Mesenchymal stem cell (in vitro differentiated cells and primary cell): ENCODE measurements around the gene KRT71.
A peak's percentile ranks its signal among the peaks of the same experiment; 100 is the strongest.

Experiments
- DNase-seq: peaks from one replicate; pipeline ENCODE4 v3.0.0-alpha.2; 2013
- H2AFZ ChIP-seq: one replicate; pipeline ENCODE4 v1.6.1; 2013; ENCODE audit warnings: low read depth, mild to moderate bottlenecking, control low read depth, inconsistent platforms, low read length, moderate library complexity
- H2AK5ac ChIP-seq: 2 replicates; pipeline ENCODE4 v1.6.1; 2013; ENCODE audit warnings: low read length, moderate library complexity, mild to moderate bottlenecking, inconsistent platforms; ENCODE audit not compliant: severe bottlenecking
- H2BK120ac ChIP-seq: one replicate; pipeline ENCODE4 v1.6.1; 2013; ENCODE audit warnings: low read depth, mild to moderate bottlenecking, inconsistent platforms, low read length, moderate library complexity
- H2BK12ac ChIP-seq, 2 experiments: one replicate each; pipeline ENCODE4 v1.6.1; 2013; ENCODE audit warnings: inconsistent platforms in 2 of 2, low read length in 2 of 2, mild to moderate bottlenecking in 2 of 2, moderate library complexity in 2 of 2, control low read depth in 1 of 2
- H2BK15ac ChIP-seq: one replicate; pipeline ENCODE4 v1.6.1; 2013; ENCODE audit warnings: mild to moderate bottlenecking, low read depth, inconsistent platforms; ENCODE audit not compliant: poor library complexity, severe bottlenecking
- H2BK5ac ChIP-seq: 2 replicates; pipeline ENCODE4 v1.6.1; 2013; ENCODE audit warnings: low read depth, mild to moderate bottlenecking, low read length, control low read depth, inconsistent platforms; ENCODE audit not compliant: poor library complexity, severe bottlenecking
- H3K14ac ChIP-seq, 2 experiments: one replicate each; pipeline ENCODE4 v1.6.1; 2013; ENCODE audit warnings: inconsistent platforms in 2 of 2, low read length in 2 of 2, control low read depth in 1 of 2, mild to moderate bottlenecking in 1 of 2, moderate library complexity in 1 of 2
- H3K18ac ChIP-seq, 2 experiments: one replicate each; pipeline ENCODE4 v1.6.1; 2013; ENCODE audit warnings: inconsistent platforms in 2 of 2, low read length in 2 of 2, control low read depth in 1 of 2, low read depth in 1 of 2, mild to moderate bottlenecking in 1 of 2
- H3K23ac ChIP-seq, 2 experiments: one replicate each; pipeline ENCODE4 v1.6.1; 2013; ENCODE audit warnings: inconsistent platforms in 2 of 2, low read length in 2 of 2, mild to moderate bottlenecking in 2 of 2, moderate library complexity in 2 of 2, control low read depth in 1 of 2
- H3K27ac ChIP-seq: 2 replicates; pipeline ENCODE4 v1.5.1; 2013; ENCODE audit warnings: mild to moderate bottlenecking, moderate library complexity, low read length, control low read depth, inconsistent platforms; ENCODE audit not compliant: poor library complexity, severe bottlenecking
- H3K27me3 ChIP-seq, 2 experiments: 2 replicates each; pipeline versions ENCODE4 v1.6.1 to v1.7.0; 2013; ENCODE audit warnings: low read length in 2 of 2, mild to moderate bottlenecking in 2 of 2, moderate library complexity in 2 of 2, control low read depth in 1 of 2, inconsistent platforms in 1 of 2; ENCODE audit not compliant: control insufficient read depth in 1 of 2, insufficient read depth in 1 of 2
- H3K36me3 ChIP-seq, 2 experiments: 2 replicates each; pipeline versions ENCODE4 v1.6.1 to v1.7.0; 2013; ENCODE audit warnings: low read length in 2 of 2, control low read depth in 1 of 2, inconsistent platforms in 1 of 2, low read depth in 1 of 2, mild to moderate bottlenecking in 1 of 2; ENCODE audit not compliant: insufficient read depth in 2 of 2, control insufficient read depth in 1 of 2
- H3K4ac ChIP-seq, 2 experiments: one replicate each; pipeline ENCODE4 v1.6.1; 2013; ENCODE audit warnings: inconsistent platforms in 2 of 2, low read length in 2 of 2, mild to moderate bottlenecking in 2 of 2, moderate library complexity in 2 of 2, control low read depth in 1 of 2, low read depth in 1 of 2
- H3K4me1 ChIP-seq: 2 replicates; pipeline ENCODE4 v1.6.1; 2013; ENCODE audit warnings: low read depth, low read length, control low read depth; ENCODE audit not compliant: control insufficient read depth, insufficient read depth
- H3K4me2 ChIP-seq: 2 replicates; pipeline ENCODE4 v1.6.1; 2013; ENCODE audit warnings: low read length, mild to moderate bottlenecking, inconsistent platforms; ENCODE audit not compliant: poor library complexity, severe bottlenecking
- H3K4me3 ChIP-seq, 2 experiments: 2 replicates each; pipeline versions ENCODE4 v1.5.1 to v1.7.0; 2013; ENCODE audit warnings: low read length in 2 of 2, mild to moderate bottlenecking in 2 of 2, control low read depth in 1 of 2, low read depth in 1 of 2; ENCODE audit not compliant: insufficient read depth in 1 of 2
- H3K79me1 ChIP-seq: replicated peaks from 2 replicates; pipeline ENCODE4 v1.6.1; 2013; ENCODE audit warnings: mild to moderate bottlenecking, control low read depth, low read length, inconsistent platforms; ENCODE audit not compliant: poor library complexity, severe bottlenecking
- H3K9ac ChIP-seq: 2 replicates; pipeline ENCODE4 v1.7.0; 2013; ENCODE audit warnings: mild to moderate bottlenecking, low read length, moderate library complexity
- H3K9me3 ChIP-seq: 2 replicates; pipeline ENCODE4 v1.7.0; 2013; ENCODE audit warnings: mild to moderate bottlenecking, low read length; ENCODE audit not compliant: control insufficient read depth
- H4K8ac ChIP-seq: one replicate; pipeline ENCODE4 v1.6.1; 2013; ENCODE audit warnings: inconsistent platforms, mild to moderate bottlenecking, low read length, moderate library complexity
- H4K91ac ChIP-seq: one replicate; pipeline ENCODE4 v1.6.1; 2013; ENCODE audit warnings: mild to moderate bottlenecking, low read length, inconsistent platforms
- WGBS: methylation state at CpG from one replicate; pipeline ENCODE4 v1.1.7; 2013; ENCODE audit warnings: mixed read lengths; 5-methylcytosine and 5-hydroxymethylcytosine counted together

Gene KRT71

DNA sequence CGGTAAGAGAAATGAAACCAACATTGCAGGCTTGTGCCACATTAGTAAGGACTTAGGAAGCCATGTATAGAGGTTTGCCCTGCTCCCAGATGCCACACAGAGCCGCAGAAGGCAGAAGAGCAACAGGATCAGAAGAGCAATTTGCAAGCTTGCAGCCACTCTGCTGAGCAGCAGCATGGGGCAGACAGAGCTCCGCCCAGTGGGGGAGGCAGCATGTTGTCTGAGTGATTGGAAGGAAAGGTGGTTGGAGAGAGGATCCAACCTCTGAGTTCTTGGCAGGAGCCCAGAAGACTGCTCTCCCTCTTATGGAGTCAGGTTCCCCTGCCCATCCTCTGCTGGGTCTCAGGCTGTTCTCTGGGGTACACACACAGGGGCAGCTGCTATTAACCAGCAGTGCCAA, 57.6 kb downstream of the KRT71 start:
- WGBS = 24% methylated on average over 3 of the region's 3 CpGs
- Histone ChIP-seq H3K4ac (no peak overlapping the region), H2BK15ac (no peak overlapping the region)

DNA sequence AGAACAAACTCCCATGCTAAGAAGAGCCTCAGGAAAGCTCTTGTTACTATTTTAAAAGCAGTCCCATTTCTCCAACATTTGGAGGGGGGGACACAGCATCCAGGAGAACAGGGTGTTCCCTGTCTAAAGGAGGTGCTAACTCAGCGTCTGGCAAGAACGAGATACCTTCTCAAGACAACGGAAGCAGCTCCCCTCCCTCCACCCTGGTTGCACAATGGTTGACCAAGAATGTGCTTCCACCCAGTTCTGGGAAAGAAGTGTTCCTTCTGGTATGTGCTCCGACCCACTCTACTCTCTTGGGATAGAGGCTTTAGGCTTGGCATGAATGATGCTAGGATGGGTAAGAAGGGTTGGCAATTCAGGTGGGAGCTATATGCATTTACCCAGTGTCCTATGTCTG, 58.4 kb downstream of the KRT71 start:
- H3K23ac ChIP-seq = no peak overlapping the region
- no peak overlapping the region for H2BK120ac ChIP-seq
- no peaks in the 10 kb centered on the region for H3K79me1 ChIP-seq
- no peak overlapping the region for H2BK12ac ChIP-seq
- H2AK5ac ChIP-seq = no peak overlapping the region
- no peak overlapping the region for H4K8ac ChIP-seq
- H3K4ac ChIP-seq = no peak overlapping the region
- no peak overlapping the region for H2BK15ac ChIP-seq
- no peak overlapping the region for H2AFZ ChIP-seq
- WGBS = 67% methylated on average over 4 of the region's 4 CpGs
- DNase-seq = no peak
- no peaks in the 10 kb centered on the region for H3K36me3 ChIP-seq
- peaks cover 25 to 64% of the 10 kb centered on the region in 2 experiments for H3K27me3 ChIP-seq
- no peak overlapping the region for H3K18ac ChIP-seq
- H3K4me1 ChIP-seq = peaks cover 2% of the 10 kb centered on the region
- no peak overlapping the region for H3K9ac ChIP-seq
- no peak overlapping the region for H3K4me2 ChIP-seq
- H3K9me3 ChIP-seq = no peaks in the 10 kb centered on the region
- H4K91ac ChIP-seq = no peak overlapping the region
- no peak overlapping the region for H3K4me3 ChIP-seq
- no peak overlapping the region for H2BK5ac ChIP-seq
- no peak overlapping the region for H3K14ac ChIP-seq
- no peak overlapping the region for H3K27ac ChIP-seq

More for the DNA sequence above, 57.6 kb downstream of the KRT71 start:
- Histone ChIP-seq H3K4me3 (no peak overlapping the region), H3K4me1 (peaks cover 2% of the 10 kb centered on the region), H3K23ac (no peak overlapping the region), H3K14ac (peak overlapping the region in 1 of 2 experiments; percentile 11), H2AFZ (no peak overlapping the region), H4K91ac (no peak overlapping the region), H3K9ac (no peak overlapping the region), H2BK120ac (no peak overlapping the region), H3K4me2 (no peak overlapping the region), H3K18ac (no peak overlapping the region), H3K9me3 (no peaks in the 10 kb centered on the region), H3K79me1 (no peaks in the 10 kb centered on the region), H2AK5ac (no peak overlapping the region), H4K8ac (no peak overlapping the region), H3K27ac (no peak overlapping the region), H2BK12ac (no peak overlapping the region), H2BK5ac (no peak overlapping the region), H3K36me3 (no peaks in the 10 kb centered on the region), H3K27me3 (peaks cover 25 to 55% of the 10 kb centered on the region in 2 experiments)
- no peak for DNase-seq

DNA sequence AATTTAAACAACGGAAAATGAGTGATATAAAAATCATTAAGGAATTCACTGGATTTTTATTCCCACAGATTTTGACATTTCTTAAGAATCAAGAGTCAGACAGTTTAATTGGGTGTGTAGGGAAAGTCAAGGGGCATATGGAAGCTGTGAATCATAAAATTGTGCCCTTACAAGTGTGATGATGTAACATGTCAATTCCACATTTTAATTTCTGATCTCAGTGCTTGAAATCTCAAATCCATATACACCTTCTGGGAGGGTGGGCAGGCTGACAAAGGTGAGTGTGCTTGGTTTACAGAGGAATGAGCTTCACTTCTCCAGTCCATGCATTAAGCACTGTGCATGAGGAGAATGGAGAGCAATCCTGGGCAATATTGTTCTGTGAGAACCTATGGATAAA, 58.8 kb downstream of the KRT71 start:
- H3K4me3 ChIP-seq = no peak overlapping the region
- DNase-seq = no peak
- no peaks in the 10 kb centered on the region for H3K9me3 ChIP-seq
- H2AK5ac ChIP-seq = no peak overlapping the region
- no peak overlapping the region for H2BK12ac ChIP-seq
- no CpG with 5 or more reads among the region's 1 CpG for WGBS
- no peak overlapping the region for H3K14ac ChIP-seq
- H2BK5ac ChIP-seq = no peak overlapping the region
- peaks cover 25 to 66% of the 10 kb centered on the region in 2 experiments for H3K27me3 ChIP-seq
- no peaks in the 10 kb centered on the region for H3K79me1 ChIP-seq
- no peak overlapping the region for H3K27ac ChIP-seq
- H3K4me2 ChIP-seq = no peak overlapping the region
- H3K9ac ChIP-seq = no peak overlapping the region
- H4K91ac ChIP-seq = no peak overlapping the region
- H2AFZ ChIP-seq = no peak overlapping the region
- H3K18ac ChIP-seq = no peak overlapping the region
- no peak overlapping the region for H4K8ac ChIP-seq
- H3K4ac ChIP-seq = no peak overlapping the region
- H3K36me3 ChIP-seq = no peaks in the 10 kb centered on the region
- no peak overlapping the region for H2BK15ac ChIP-seq
- peaks cover 2% of the 10 kb centered on the region for H3K4me1 ChIP-seq
- H3K23ac ChIP-seq = no peak overlapping the region
- H2BK120ac ChIP-seq = no peak overlapping the region
